OCI-LY1 (cell line): ENCODE data around the gene STK17B.

Source experiments
- H2AFZ ChIP-seq: fragments of 200-600 bp; sonication (generic), shearing (Covaris generic); 2 replicates; pipeline ENCODE4 v1.6.0; 2014; ENCODE audit warnings: antibody characterized with exemption, mild to moderate bottlenecking, low read length
- H3F3A ChIP-seq: fragments of 200-600 bp; sonication (generic), shearing (Covaris generic); 2 replicates; pipeline ENCODE4 v1.6.0; 2014; ENCODE audit warnings: mild to moderate bottlenecking, antibody characterized with exemption, low read length, moderate library complexity; ENCODE audit not compliant: insufficient read depth
- H3K27ac ChIP-seq: fragments of 200-600 bp; sonication (generic); 2 replicates; pipeline ENCODE4 v1.5.1; 2014; ENCODE audit warnings: low read length, mixed run types, mild to moderate bottlenecking, low read depth; ENCODE audit not compliant: poor library complexity, severe bottlenecking
- H3K27me3 ChIP-seq: fragments of 200-600 bp; sonication (generic); 2 replicates; pipeline ENCODE4 v1.6.0; 2014; ENCODE audit warnings: antibody characterized with exemption, mild to moderate bottlenecking, low read length, moderate library complexity; ENCODE audit not compliant: insufficient read depth
- H3K36me3 ChIP-seq: fragments of 200-600 bp; sonication (generic); 2 replicates; pipeline ENCODE4 v1.6.1; 2014; ENCODE audit warnings: mild to moderate bottlenecking, antibody characterized with exemption, low read length, moderate library complexity, mixed read lengths; ENCODE audit not compliant: insufficient read depth
- H3K4me1 ChIP-seq: fragments of 200-600 bp; sonication (generic); 2 replicates; pipeline ENCODE4 v1.5.1; 2014; ENCODE audit warnings: mild to moderate bottlenecking, low read length, moderate library complexity; ENCODE audit not compliant: insufficient read depth, severe bottlenecking
- H3K4me2 ChIP-seq: fragments of 200-600 bp; sonication (generic), shearing (Covaris generic); 2 replicates; pipeline ENCODE4 v1.6.1; 2014; ENCODE audit warnings: low read length
- H3K4me3 ChIP-seq: fragments of 200-600 bp; sonication (generic); 2 replicates; pipeline ENCODE4 v1.5.1; 2014; ENCODE audit warnings: low read length, low read depth, mild to moderate bottlenecking, mixed read lengths; ENCODE audit not compliant: poor library complexity, severe bottlenecking
- H3K79me2 ChIP-seq: fragments of 200-600 bp; shearing (Covaris generic); 2 replicates; pipeline ENCODE4 v1.6.1; 2016; ENCODE audit warnings: mixed run types, low read length, mixed read lengths; ENCODE audit not compliant: insufficient read depth
- H3K9ac ChIP-seq: fragments of 200-600 bp; sonication (generic), shearing (Covaris generic); 2 replicates; pipeline ENCODE4 v1.6.1; 2014; ENCODE audit warnings: mild to moderate bottlenecking, low read length, mixed read lengths
- H3K9me2 ChIP-seq: fragments of 200-600 bp; sonication (generic), shearing (Covaris generic); 2 replicates; pipeline ENCODE4 v1.6.1; 2014; ENCODE audit warnings: low read depth, mild to moderate bottlenecking, low read length, mixed read lengths
- H3K9me3 ChIP-seq: fragments of 200-600 bp; shearing (Covaris generic); 2 replicates; pipeline ENCODE4 v1.6.1; 2014; ENCODE audit warnings: low read length, mixed read lengths
- H4K20me1 ChIP-seq: fragments of 200-600 bp; sonication (generic), shearing (Covaris generic); 2 replicates; pipeline ENCODE4 v1.6.0; 2016; ENCODE audit warnings: mild to moderate bottlenecking, low read length; ENCODE audit not compliant: insufficient read depth
- CTCF ChIP-seq: fragments of 200-600 bp; sonication (generic), shearing (Covaris generic); IDR thresholded peaks from 2 replicates; pipeline ENCODE4 v1.5.1; 2017; ENCODE audit warnings: mild to moderate bottlenecking, antibody characterized with exemption, low read length, moderate library complexity, mixed read lengths
- EZH2 ChIP-seq: fragments of 200-600 bp; sonication (generic), shearing (Covaris generic); IDR thresholded peaks from 2 replicates; pipeline ENCODE4 v1.8.0; 2017; ENCODE audit warnings: borderline replicate concordance, mixed run types, mild to moderate bottlenecking, antibody characterized with exemption, low read length, moderate library complexity, mixed read lengths

The STK17B gene

DNA sequence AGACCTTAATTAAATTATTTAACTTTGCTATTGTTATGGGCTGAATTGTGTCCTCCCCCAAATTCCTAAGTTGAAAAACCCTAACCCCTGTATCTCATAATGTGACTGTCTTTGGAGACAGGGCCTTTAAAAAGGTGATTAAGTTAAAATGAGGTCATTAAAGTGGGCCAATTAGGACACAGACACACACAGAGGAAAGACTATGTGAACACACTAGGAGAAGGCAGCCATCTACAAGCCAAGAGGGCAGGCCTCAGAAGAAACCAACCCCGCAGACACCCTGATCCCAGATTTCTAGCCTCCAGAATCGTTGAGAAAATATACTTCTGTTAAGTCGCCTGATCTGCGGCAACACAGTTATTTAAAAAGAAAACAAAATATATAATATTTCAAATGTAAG lies 6.4 kb downstream of the STK17B start:
- peaks cover 96% of the 10 kb centered on the region for H3K79me2 ChIP-seq
- peak overlapping the region; percentile 14 for H3K4me3 ChIP-seq
- no peak for TF ChIP-seq CTCF
- no peak for TF ChIP-seq EZH2
- no peaks in the 10 kb centered on the region for H3K9me2 ChIP-seq
- peak overlapping the region; percentile 83 for H3K27ac ChIP-seq
- no peaks in the 10 kb centered on the region for H4K20me1 ChIP-seq
- H2AFZ ChIP-seq: no peak overlapping the region
- no peaks in the 10 kb centered on the region for H3K9me3 ChIP-seq
- H3K36me3 ChIP-seq: peaks cover 85% of the 10 kb centered on the region
- H3K4me2 ChIP-seq: peak overlapping the region; percentile 79
- peaks cover 86% of the 10 kb centered on the region for H3K4me1 ChIP-seq
- H3F3A ChIP-seq: peaks cover 11% of the 10 kb centered on the region
- no peaks in the 10 kb centered on the region for H3K27me3 ChIP-seq
- H3K9ac ChIP-seq: no peak overlapping the region

- H3K9ac ChIP-seq: no peak overlapping the region
- peaks cover 10% of the 10 kb centered on the region for H3F3A ChIP-seq
- H4K20me1 ChIP-seq: no peaks in the 10 kb centered on the region
- H2AFZ ChIP-seq: no peak overlapping the region
- H3K4me3 ChIP-seq: no peak overlapping the region
- H3K27me3 ChIP-seq: no peaks in the 10 kb centered on the region
- H3K9me2 ChIP-seq: no peaks in the 10 kb centered on the region
- peaks cover 96% of the 10 kb centered on the region for H3K79me2 ChIP-seq
- no peak for TF ChIP-seq EZH2
- no peak for TF ChIP-seq CTCF
- peaks cover 95% of the 10 kb centered on the region for H3K4me1 ChIP-seq
- no peak overlapping the region; the same call in 1 of the 2 replicates for H3K4me2 ChIP-seq
- H3K9me3 ChIP-seq: no peaks in the 10 kb centered on the region
- peak overlapping the region; percentile 77 for H3K27ac ChIP-seq
- H3K36me3 ChIP-seq: peaks cover 92% of the 10 kb centered on the region
These were observed 8.1 kb downstream of the STK17B start for GRCh38 chr2:196163285-196163684.

GRCh38 chr2:196162586-196163175 lies 8.7 kb downstream of the STK17B start:
- Histone ChIP-seq H3K27ac (peak overlapping the region; percentile 77), H3K9ac (no peak overlapping the region; the same call in 1 of the 2 replicates), H2AFZ (no peak overlapping the region), H3K36me3 (peaks cover 92% of the 10 kb centered on the region), H3K4me3 (no peak overlapping the region), H3F3A (peaks cover 7% of the 10 kb centered on the region), H3K27me3 (no peaks in the 10 kb centered on the region), H3K79me2 (peaks cover 96% of the 10 kb centered on the region), H3K9me2 (no peaks in the 10 kb centered on the region), H3K9me3 (no peaks in the 10 kb centered on the region), H4K20me1 (no peaks in the 10 kb centered on the region), H3K4me1 (peaks cover 89% of the 10 kb centered on the region), H3K4me2 (peak overlapping the region; percentile 24; the same call in 1 of the 2 replicates)
- TF ChIP-seq CTCF: no peak
- TF ChIP-seq EZH2: no peak
